ENCODE results near the gene NAXE.

Gene NAXE

GRCh38 chr1:156612666-156613065 lies 21.1 kb downstream of the NAXE start:
- H3K27me3 ChIP-seq (ENCODE audit: insufficient read depth, low read depth, severe bottlenecking), result no peaks in the 10 kb centered on the region
- H3K4me3 ChIP-seq (ENCODE audit: low read depth, low read length), result no peak overlapping the region
- H3K27ac ChIP-seq, result no peak overlapping the region
- no peak for TF ChIP-seq CTCF (IDR thresholded peaks at IDR 0.05; ENCODE audit: low read depth, low read length)
- no peak for DNase-seq
- no peaks in the 10 kb centered on the region for H3K9me3 ChIP-seq (ENCODE audit: severe bottlenecking)
- H3K36me3 ChIP-seq, result no peaks in the 10 kb centered on the region

DNA sequence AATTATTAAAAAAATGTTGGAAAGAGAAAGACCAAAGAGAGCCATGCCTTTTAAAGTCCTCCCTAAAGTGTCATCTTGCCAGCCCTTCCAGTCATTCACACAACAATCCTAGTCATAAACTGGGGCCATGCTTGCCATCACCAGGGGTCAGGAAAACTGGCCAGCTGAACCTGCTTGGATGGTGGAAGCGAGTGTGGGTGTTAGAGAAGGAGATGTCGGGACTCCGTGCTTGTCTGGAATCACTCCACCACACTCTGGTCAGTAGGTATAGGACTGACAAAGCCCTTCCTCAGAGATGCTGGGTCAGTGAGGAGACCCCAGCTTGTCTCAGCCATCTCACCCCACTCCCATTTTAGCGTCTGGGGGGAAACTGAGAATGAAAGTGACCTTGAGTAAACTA lies 24.4 kb downstream of the NAXE start:
- TF ChIP-seq CTCF (IDR thresholded peaks at IDR 0.05; ENCODE audit: low read depth, low read length), result no peak
- Histone ChIP-seq H3K27ac (no peak overlapping the region), H3K36me3 (no peaks in the 10 kb centered on the region), H3K27me3 (ENCODE audit: insufficient read depth, low read depth, severe bottlenecking) (no peaks in the 10 kb centered on the region), H3K9me3 (ENCODE audit: severe bottlenecking) (no peaks in the 10 kb centered on the region), H3K4me3 (ENCODE audit: low read depth, low read length) (no peak overlapping the region)
- DNase-seq, result no peak

DNA sequence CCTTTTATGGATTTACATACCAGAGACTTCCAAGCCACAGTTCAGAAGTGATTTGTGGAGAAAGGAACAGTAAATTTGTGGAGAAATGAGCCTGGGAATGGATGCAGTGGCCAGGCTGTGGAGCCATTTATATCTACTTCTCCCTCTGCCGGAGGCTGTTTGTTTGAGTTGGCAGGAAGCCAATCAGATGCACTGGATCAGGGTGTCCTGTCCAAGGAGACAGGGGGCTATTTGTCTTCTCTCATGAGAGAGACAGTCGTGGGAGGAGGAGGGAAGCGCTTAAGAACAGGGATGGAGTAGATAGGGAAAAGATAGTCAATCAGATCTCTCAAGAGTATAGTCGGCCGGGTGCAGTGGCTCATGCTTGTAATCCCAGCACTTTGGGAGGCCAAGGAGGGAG lies 24.9 kb downstream of the NAXE start:
- 0 out of 2 replicates have a peak, but pooled peaks have one; percentile 10 for TF ChIP-seq CTCF (IDR thresholded peaks at IDR 0.05; ENCODE audit: low read depth, low read length)
- Histone ChIP-seq H3K27me3 (ENCODE audit: insufficient read depth, low read depth, severe bottlenecking) (no peaks in the 10 kb centered on the region), H3K9me3 (ENCODE audit: severe bottlenecking) (no peaks in the 10 kb centered on the region), H3K4me3 (ENCODE audit: low read depth, low read length) (no peak overlapping the region), H3K27ac (no peak overlapping the region), H3K36me3 (no peaks in the 10 kb centered on the region)
- DNase-seq, result peak; percentile 70

DNA sequence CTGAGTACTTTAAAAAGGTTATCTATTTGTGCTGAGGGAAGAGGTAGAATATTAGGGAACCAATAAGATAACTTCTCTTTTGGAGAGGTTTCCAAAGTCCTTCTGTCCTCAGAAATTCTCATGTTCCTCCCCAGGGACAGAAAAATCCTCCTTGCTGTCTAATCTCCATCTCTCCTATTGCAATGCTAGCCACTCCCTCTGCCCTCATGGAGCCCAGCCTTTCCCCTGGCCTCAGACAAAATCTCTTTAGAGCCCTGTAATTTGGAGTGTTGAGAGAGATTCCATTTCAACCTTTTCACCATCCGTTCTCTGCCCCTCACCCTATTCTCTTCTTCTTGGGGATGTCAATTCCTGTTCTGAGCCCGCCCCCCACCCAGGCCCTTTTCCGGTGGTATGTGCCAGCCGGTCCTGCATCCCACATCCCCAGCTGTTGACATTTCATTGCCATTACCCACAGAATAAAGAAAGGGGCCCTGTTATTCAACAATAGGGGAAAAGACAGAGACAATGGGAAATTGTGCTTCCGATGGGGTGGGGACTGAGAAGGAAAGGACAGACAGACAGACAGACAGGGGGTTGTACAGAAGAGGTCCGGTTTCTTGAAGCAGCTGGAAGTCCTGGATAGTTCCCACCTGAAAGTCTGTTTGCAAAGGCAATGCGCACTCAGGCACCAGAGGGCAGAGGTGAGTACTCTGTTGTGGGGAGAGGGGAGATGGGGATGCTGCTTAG lies 27.4 kb downstream of the NAXE start, which contains the start of gene HAPLN2:
TSS of gene HAPLN2 (plus strand) at position 563 of the 729 bp plus-strand sequence. CDS start 4,076 bp downstream, outside the sequence.
- no peak within 1 kb of the TSS for H3K4me3 ChIP-seq (ENCODE audit: low read depth, low read length)
- peaks cover 4% of the 10 kb centered on the region for H3K27me3 ChIP-seq (ENCODE audit: insufficient read depth, low read depth, severe bottlenecking)
- peak; percentile 85 for DNase-seq
- H3K36me3 ChIP-seq, result no peaks in the 10 kb centered on the region
- no peak within 1 kb of the TSS for H3K27ac ChIP-seq
- TF ChIP-seq CTCF (IDR thresholded peaks at IDR 0.05; ENCODE audit: low read depth, low read length), result peak; percentile 95
- H3K9me3 ChIP-seq (ENCODE audit: severe bottlenecking), result no peaks in the 10 kb centered on the region

DNA sequence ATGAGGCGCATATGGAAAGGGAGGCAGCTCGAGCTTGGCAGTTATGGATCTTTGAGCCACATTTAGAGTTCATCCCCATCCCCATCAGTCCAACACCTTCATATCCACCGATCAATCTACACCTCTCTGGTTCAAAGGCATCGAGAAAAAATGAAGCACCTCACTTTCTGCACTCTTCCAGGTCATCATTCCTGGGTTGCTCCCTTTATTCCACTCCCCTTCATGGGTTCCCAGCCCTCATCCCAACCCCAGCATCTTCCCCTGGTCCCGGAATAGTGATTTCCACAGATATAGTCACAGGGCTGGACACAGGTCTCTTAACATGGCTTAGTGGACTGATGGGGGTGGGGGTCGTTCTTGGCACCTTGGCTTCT lies 28.0 kb downstream of the NAXE start:
- peaks cover 6% of the 10 kb centered on the region for H3K27me3 ChIP-seq (ENCODE audit: insufficient read depth, low read depth, severe bottlenecking)
- H3K36me3 ChIP-seq, result no peaks in the 10 kb centered on the region
- DNase-seq, result no peak
- H3K4me3 ChIP-seq (ENCODE audit: low read depth, low read length), result no peak overlapping the region
- TF ChIP-seq CTCF (IDR thresholded peaks at IDR 0.05; ENCODE audit: low read depth, low read length), result no peak
- H3K9me3 ChIP-seq (ENCODE audit: severe bottlenecking), result no peaks in the 10 kb centered on the region
- no peak overlapping the region for H3K27ac ChIP-seq
